Measurements from ENCODE around the gene RNASE8. TPM values are rescaled to one million over a fixed set of nuclear protein-coding genes. Genes with fewer than 3 reads are reported as not detected.

The RNASE8 gene
- total RNA-seq, 1 donor from 2014 or later, result not detected

- H2AFZ ChIP-seq (ENCODE audit: low read depth, low read length), result no peak overlapping the region
- Mint-ChIP-seq H3K27me3 (ENCODE audit: low read depth, unreplicated experiment) (no peaks in the 10 kb centered on the region), H3K4me3 (ENCODE audit: unreplicated experiment) (peak overlapping the region; percentile 17), H3K27ac (ENCODE audit: unreplicated experiment) (peak overlapping the region; percentile 93), H3K4me1 (ENCODE audit: low read depth, unreplicated experiment) (peaks cover 58% of the 10 kb centered on the region), H3K36me3 (ENCODE audit: low read depth, unreplicated experiment) (no peaks in the 10 kb centered on the region), H3K9me3 (ENCODE audit: unreplicated experiment) (no peaks in the 10 kb centered on the region)
- H3K36me3 ChIP-seq (ENCODE audit: insufficient read depth, low read length), result no peaks in the 10 kb centered on the region
- peak overlapping the region; percentile 55 for H3K4me2 ChIP-seq (ENCODE audit: low read length)
- no peaks in the 10 kb centered on the region for H3K9me3 ChIP-seq (ENCODE audit: insufficient read depth, low read depth, low read length)
- peaks cover 15% of the 10 kb centered on the region for H3K4me1 ChIP-seq (ENCODE audit: insufficient read depth, low read length)
- H3K27ac ChIP-seq (ENCODE audit: low read depth, low read length), result peak overlapping the region; percentile 6
- no peaks in the 10 kb centered on the region for H4K20me1 ChIP-seq (ENCODE audit: insufficient read depth, low read length)
- DNase-seq (ENCODE audit: low read depth) (peak; percentile 81), FAIRE-seq (peak; percentile 75)
- TF ChIP-seq CTCF (IDR thresholded peaks at IDR 0.05; ENCODE audit: insufficient read depth, low read depth, low read length) (no peak), EZH2 (IDR thresholded peaks at IDR 0.05; ENCODE audit: insufficient read depth, low read length) (no peak)
- H3K27me3 ChIP-seq (ENCODE audit: insufficient read depth, low read length), result no peaks in the 10 kb centered on the region
- H3K9ac ChIP-seq (ENCODE audit: low read length), result peak overlapping the region; percentile 1
- no peak overlapping the region for H3K4me3 ChIP-seq (ENCODE audit: insufficient read depth, low read depth, low read length)
- H3K79me2 ChIP-seq (ENCODE audit: insufficient read depth, low read length), result no peaks in the 10 kb centered on the region
These were observed 5.9 kb downstream of the RNASE8 start for GRCh38 chr14:21063479-21063878.

- Histone ChIP-seq H3K36me3 (ENCODE audit: insufficient read depth, low read length) (no peaks in the 10 kb centered on the region), H2AFZ (ENCODE audit: low read depth, low read length) (no peak overlapping the region), H3K27ac (ENCODE audit: low read depth, low read length) (no peak overlapping the region), H3K9ac (ENCODE audit: low read length) (no peak overlapping the region), H4K20me1 (ENCODE audit: insufficient read depth, low read length) (peaks cover 3% of the 10 kb centered on the region), H3K79me2 (ENCODE audit: insufficient read depth, low read length) (peaks cover 6% of the 10 kb centered on the region), H3K4me1 (ENCODE audit: insufficient read depth, low read length) (peaks cover 32% of the 10 kb centered on the region), H3K27me3 (ENCODE audit: insufficient read depth, low read length) (no peaks in the 10 kb centered on the region), H3K9me3 (ENCODE audit: insufficient read depth, low read depth, low read length) (no peaks in the 10 kb centered on the region), H3K4me3 (ENCODE audit: insufficient read depth, low read depth, low read length) (no peak overlapping the region), H3K4me2 (ENCODE audit: low read length) (no peak overlapping the region)
- TF ChIP-seq CTCF (IDR thresholded peaks at IDR 0.05; ENCODE audit: insufficient read depth, low read depth, low read length) (no peak), EZH2 (IDR thresholded peaks at IDR 0.05; ENCODE audit: insufficient read depth, low read length) (no peak)
- no peak for DNase-seq (ENCODE audit: low read depth)
- Mint-ChIP-seq H3K36me3 (ENCODE audit: low read depth, unreplicated experiment) (no peaks in the 10 kb centered on the region), H3K9me3 (ENCODE audit: unreplicated experiment) (no peaks in the 10 kb centered on the region), H3K4me1 (ENCODE audit: low read depth, unreplicated experiment) (peaks cover 37% of the 10 kb centered on the region), H3K4me3 (ENCODE audit: unreplicated experiment) (no peak overlapping the region), H3K27ac (ENCODE audit: unreplicated experiment) (no peak overlapping the region), H3K27me3 (ENCODE audit: low read depth, unreplicated experiment) (no peaks in the 10 kb centered on the region)
- FAIRE-seq, result no peak
These were observed 9.4 kb downstream of the RNASE8 start for GRCh38 chr14:21066882-21067502.

Data from astrocyte (in vitro differentiated cells and primary cell).